HK-2 (cell line): ENCODE measurements around the gene GRIN3B.
A peak's percentile ranks its signal among the peaks of the same experiment; 100 is the strongest.
"Not testable (repeated sequence)": the region's sequence is repeated elsewhere in the genome, so short reads cannot be mapped to it uniquely, and the experiment has no call there.

Experiments used
- DNase-seq: peaks from one replicate; pipeline ENCODE4 v3.0.0-alpha.2; 2018; ENCODE audit not compliant: unreplicated experiment

Gene GRIN3B

DNA sequence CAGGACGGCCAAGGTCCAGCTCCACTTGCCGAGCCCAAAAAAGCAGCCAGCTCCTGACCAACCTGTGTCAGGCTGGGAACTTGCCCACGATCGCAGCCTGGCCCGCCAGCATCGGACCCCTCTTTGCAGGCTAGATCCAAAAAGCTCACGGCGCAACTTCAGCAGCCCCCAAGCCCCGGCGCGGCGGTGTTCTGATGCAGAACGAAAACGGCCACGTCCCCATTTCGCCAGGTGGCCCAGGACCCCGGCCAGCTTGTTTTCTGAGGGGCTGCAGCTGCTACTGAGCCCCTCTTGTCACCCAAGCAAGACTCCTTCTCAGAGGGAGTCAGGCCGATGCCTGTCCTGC, 19.4 kb downstream of the GRIN3B start:
- DNase-seq = no peak

DNA sequence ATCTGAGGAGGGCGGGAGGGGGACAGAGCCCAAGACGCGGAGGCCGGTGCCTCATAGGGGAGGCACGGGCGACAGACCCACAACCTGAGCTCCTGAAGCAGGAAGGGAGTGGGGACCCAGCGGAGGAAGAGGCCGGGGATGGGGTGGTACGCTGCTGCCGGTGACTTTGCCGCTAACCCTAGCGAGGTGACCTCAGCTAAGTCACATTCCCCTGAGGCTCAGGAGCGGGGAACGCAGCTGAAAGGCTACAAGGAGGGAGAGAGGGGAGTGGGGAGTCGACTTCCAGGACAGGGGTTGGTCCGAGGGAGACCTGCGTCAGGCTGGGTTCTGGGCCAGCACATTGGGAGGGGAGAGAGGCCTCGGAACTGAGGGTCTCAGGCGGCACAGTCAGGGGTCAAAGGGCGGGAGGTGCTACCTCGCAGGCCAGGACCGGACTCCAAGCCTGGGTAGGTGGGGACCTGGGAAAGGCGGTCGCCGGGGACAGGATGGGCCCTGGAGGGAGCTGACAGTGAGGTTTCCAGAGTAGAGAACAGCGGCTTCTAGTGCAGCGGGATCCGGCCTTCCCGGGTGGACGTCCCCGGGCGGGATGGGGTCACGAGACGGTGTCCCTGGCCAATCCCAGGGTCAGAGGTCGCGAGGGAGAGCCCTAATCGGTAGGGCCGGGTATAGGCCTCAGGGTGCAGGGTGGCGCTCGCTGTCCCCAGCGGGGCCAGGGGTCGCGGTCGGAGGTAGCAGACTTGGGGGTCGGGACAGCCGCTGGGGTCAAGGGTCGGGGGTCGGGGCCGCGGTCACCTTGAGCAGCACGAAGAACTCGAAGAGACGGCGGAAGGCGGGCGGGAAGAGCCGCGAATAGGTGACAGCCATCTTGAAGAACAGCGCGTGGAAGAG, 20.0 kb downstream of the GRIN3B start:
- DNase-seq = no peak

DNA sequence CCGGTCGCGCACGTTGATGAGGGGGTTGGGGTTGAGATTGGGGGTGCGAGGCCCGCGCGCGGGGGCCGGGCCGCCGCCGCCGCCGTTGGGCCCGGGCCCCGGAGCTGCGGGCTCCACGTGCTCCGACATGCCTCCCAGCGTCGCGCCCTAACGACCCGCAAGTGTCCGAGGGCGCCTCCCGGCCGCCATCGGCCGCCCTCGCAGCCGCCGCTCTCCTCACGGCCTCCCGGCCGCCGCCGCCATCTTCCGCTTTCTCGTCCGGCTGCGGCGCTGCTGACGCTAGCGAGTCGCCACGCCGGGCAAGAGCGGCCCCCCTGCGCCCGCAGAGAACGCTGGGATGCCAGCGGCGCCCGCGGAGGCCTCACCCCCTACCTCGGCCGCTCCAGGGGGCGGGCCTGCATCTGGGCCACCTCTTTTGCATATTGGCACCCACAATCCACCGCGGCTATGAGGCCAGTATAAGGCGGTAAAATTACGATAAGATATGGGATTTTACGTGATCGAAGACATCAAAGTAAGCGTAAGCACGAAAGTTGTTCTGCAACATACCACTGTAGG, 20.7 kb downstream of the GRIN3B start, which contains the start of gene TMEM259:
TSS of gene TMEM259 (minus strand) at position 256 of the 558 bp plus-strand sequence. CDS start at position 129, 127 bp downstream.
- DNase-seq = peak; percentile 96

DNA sequence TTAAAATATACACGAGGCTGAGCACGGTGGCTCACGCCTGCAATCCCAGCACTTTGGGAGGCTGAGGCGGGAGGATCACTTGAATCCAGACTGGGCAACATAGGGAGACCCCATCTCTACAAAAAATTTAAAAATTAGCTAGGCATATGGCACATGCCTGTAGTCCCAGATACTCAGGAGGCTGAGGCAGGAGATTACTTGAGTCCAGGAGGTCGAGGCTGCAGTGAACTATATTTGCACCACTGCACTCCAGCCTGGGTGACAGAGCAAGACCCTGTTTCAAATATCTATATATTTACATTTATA, 23.6 kb downstream of the GRIN3B start:
- not testable (repeated sequence) for DNase-seq

DNA sequence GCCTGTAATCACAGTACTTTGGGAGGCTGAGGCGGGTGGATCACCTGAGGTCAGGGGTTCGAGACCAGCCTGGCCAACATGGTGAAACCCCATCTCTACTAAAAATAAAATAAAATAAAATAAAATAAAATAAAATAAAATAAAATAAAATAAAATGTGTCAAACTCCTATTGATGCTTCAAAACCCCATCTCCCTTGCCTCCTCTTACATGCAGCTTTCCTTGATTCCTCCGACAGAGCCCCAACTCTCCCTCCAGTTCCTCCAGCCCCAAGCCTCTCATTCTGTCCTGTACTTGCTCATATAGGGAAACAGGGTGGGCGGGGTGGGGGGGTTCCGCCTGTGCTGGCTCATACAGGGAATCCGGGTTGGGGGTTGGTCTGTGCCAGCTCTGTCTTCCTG, 24.9 kb downstream of the GRIN3B start:
- not testable (repeated sequence) for DNase-seq

DNA sequence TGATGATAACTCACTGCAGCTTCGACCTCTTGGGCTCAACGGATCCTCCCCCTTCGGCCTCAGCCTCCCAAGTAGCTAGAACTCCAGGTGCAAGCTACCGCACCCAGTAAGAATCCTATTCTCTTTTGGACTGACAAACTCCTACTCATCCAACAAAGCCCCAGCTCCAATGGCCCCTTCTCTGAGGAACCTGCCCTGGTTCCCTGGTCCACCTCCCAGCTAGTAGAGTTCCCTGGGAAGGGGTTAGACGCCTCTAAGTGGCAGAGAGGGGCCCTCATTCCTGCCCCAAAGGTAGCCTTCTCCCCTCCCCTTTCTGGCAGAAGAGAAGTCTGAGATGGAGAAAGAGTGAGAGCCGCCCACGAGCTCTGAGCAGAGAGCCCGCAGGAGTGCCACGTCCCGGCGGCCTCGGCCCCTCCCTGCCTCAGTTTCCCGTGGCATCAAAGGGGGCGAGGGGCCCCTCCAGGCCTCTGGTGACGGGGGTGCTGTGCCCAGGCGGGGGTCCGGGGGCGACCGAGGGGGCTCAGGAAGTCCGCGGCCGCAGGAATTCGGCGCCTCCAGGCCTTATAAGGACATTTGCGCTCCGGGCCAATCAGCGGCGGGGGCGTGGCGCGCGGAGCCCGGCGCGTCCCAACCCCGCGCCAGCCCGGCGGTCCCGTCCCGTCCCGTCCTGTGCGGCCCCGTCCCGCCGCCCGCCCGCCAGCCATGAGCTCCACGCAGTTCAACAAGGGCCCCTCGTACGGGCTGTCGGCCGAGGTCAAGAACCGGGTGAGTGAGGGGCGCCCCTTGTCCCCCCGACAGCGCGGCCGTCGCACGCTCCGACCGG, 26.0 kb downstream of the GRIN3B start, which contains the start of gene CNN2:
TSS of gene CNN2 (plus strand) at position 649 of the 823 bp plus-strand sequence. CDS start at position 703, 54 bp downstream.
- peak; percentile 88 for DNase-seq

DNA sequence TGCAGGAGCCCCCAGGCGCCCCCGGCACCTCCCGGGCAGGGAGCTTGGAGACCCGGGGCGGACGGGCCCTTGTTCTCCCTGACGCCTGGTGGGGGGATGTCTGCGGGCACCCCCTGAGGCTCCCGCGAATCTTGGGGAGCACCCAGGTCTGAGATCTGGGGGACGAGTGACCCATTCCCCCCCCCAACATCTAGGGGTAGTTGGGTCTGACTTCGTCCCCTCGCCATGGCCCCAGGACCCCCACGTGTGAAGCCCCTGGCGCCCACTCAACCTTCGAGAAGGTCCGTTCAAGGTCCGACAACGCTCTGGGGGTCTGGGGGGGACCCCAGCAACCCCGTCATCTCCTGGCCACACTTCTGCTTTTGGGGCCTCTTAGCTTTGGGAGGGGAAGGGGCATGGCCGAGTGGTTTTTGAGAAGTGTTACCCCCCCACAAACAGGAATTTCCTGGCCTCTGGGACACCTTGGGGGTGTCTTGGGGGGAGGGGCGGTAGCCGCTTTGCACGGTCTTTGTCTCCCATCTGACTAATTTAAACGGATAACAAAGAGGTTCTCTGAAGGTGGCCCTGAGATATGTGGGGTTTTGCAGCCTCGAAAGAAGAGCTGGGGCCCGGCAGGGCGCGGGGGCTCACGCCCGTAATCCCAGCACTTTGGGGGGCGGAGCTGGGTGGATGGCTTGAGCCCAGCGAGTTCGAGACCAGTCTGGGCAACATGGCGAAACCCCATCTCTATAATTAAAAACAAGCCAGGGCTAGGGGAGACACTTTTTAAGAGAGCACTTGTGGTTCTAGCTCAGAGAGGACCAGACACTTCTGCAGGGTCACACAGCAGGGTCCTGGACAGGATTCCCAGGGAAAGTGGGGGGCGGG, 26.8 kb downstream of the GRIN3B start:
- peak; percentile 33 for DNase-seq

DNA sequence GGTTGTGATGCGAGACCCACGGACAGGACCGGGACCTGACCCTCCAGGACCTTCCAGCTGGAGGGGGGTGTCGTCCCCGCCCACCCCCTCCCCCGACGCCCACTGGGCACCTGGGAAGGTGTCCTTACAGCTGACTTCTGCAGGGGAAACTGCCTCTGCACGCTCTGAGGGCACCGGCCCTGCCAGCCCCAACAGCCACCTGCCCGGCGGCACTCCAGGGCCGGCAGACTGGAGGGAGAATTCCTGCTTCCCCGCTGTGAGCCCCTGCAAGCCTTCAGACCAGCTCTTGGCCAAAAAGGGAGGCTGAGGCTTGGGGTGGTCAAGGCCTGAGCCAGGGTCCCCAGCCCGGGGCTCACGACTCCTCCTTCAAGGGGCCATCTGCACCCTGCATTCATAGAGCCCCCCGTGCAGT, 27.4 kb downstream of the GRIN3B start:
- peak; percentile 38 for DNase-seq

DNA sequence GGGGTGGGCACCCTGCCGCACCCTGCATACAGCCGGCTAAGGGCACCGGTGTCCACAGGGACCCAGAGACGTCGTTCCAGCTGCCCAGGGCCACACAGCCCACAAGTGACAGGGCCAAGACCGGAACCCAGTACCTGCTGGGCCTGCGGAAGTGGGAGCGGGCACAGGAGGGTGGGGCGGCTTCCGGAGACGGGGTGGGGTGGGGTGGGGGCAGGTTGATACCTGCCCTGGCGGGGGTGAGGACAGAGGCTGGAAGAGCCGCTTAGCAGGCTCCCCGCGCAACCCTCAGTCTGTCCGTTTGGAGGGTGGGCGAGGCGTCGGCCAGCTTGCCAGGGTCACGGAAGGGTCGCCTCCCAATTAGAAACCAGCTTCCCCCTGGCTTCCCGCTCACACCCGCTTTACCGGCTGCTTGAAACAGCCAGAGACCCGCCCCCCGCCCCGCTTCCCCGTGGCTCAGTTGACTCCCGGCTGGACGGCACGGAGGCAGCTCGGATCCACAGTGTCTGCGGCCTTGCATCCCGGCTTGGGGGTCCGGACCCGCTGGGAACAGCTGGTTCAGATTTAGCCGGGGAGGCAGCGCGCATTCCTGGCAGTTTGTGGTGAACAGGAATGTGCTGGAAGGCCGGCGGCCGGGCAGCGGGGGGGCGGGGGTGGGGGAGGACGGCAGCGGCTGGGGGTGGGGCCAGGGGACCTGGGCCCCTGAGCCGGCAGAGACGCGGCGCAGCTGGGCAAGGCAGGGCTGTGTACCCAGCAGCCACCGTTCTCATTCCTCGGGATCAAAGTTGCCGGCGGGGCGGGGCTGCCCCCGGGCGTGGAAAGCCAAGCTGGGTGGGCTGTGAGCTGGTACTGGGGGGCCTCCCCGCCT, 28.1 kb downstream of the GRIN3B start:
- DNase-seq = peak; percentile 88

DNA sequence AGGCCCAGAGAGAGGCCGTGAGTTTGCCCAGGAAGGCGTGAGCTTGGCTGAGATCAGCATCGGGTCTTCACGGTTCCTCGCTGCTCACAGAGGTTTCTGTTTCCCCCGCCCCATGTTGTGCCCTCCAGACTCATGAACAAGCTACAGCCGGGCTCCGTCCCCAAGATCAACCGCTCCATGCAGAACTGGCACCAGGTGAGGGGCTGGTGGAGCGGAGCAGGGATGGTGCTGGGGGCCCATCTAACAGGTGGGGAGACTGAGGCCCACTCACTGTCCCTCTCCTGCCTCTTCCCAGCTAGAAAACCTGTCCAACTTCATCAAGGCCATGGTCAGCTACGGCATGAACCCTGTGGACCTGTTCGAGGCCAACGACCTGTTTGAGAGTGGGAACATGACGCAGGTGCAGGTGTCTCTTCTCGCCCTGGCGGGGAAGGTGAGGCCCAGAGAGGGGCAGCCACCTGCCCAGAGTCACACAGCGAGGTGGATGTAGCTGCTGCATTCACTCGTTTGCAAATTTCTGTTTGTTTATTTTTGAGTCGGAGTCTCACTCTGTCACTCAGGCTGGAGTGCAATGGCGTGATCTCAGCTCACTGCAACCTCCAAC, 32.1 kb downstream of the GRIN3B start:
- DNase-seq = no peak

DNA sequence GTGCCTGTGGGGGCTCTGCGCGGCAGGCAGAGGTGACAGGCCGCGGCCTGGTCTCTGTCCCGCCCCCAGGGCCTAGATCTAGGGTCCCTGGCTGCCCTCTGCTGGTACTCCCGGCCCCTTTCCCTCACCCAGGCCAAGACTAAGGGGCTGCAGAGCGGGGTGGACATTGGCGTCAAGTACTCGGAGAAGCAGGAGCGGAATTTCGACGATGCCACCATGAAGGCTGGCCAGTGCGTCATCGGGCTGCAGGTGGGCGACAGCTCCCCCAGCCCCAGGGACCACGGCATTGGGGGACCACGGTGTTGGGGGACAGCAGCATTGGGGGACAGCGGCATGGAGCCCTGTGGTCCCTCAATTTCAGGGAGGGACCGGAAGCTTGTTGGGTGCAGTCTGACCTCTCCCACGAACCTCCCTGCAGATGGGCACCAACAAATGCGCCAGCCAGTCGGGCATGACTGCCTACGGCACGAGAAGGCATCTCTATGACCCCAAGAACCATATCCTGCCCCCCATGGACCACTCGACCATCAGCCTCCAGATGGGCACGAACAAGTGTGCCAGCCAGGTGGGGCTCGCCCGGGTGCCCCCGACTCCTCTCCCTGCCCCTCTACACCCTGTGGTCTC, 35.9 kb downstream of the GRIN3B start:
- DNase-seq = no peak

DNA sequence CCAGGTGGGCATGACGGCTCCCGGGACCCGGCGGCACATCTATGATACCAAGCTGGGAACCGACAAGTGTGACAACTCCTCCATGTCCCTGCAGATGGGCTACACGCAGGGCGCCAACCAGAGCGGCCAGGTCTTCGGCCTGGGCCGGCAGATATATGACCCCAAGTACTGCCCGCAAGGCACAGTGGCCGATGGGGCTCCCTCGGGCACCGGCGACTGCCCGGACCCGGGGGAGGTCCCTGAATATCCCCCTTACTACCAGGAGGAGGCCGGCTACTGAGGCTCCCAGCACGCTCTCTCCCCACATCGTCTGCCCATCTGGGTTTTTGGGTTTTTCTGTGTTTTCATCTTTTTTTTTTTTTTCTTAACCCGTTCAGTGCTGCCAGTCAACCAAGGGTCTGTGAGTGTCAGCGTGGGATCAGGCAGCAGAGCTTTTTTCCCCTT, 37.4 kb downstream of the GRIN3B start:
- DNase-seq = no peak

DNA sequence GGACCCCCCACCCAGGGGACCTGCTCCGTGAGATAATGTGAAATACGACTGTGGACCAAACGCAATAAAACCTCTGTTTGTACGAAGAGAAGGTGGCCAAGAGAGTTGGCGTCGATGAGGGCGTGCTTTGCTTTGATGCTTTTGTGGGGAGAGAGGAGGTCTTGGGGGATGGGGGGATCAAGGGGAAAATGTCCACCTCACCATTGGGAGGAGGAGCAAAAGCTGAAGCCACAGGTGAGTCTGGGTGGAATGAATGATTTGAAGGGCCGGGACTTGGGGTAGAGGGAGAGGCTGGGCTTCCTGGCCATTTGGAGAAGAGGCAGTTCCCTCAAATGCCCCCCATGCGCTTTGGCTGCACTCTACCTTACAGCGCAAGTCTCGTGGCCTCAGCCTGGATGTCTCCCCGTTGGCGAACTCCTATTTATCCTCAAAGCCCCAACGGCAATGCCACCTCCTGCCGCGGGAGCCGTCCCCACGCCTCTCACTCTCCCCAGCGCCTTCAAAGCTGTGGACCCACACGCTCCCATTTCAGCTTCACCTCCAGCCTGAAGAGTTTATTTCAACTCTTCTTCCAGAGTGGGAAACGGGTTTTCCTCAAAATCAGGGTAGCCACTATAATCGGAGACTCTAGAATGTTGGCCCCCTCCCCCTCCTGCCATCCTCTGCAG, 38.9 kb downstream of the GRIN3B start:
- peak; percentile 44 for DNase-seq

DNA sequence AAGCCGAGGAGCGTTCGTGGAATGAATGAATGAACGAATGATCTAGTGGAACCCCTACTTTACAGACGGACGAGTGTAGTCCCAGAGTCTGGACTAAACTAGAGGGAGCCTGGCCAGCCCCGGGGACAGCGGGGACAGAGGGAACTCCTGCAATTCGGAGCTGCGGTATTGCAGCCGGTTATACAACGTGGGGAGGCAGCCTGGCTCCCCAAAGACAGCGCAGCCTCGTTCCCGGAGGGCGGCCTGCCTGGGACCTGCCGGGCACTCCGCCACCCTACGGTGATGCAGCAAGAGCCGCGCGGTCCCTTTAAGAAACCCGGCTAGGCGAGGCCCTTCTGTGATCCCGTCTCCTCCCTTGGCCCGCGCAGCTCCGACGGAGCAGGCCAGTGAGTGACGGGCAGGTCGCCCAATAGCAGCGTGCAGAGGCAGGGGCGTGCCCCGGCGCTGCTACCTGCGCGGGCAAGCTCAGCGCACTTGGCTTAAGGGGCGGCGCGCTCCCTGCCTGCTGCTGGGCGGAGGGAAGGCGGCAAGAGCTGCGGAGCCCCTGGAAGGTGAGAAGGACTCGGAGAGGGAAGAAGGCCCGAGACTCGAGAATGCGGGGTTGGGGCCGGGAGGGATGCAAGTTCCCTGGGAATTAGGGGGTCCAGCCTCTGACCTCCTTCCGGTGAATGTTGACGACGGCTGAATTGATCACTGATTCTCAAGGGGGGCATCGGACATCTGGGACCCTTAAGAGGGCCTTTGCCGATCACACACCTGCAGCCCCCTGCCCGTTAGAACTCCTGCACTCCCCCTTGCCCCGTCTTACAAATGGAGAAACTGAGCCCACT, 39.6 kb downstream of the GRIN3B start, which contains the start of gene ABCA7:
TSS of gene ABCA7 (plus strand) at position 462 of the 830 bp plus-strand sequence. CDS start 1,255 bp downstream, outside the sequence.
- peak; percentile 99 for DNase-seq

DNA sequence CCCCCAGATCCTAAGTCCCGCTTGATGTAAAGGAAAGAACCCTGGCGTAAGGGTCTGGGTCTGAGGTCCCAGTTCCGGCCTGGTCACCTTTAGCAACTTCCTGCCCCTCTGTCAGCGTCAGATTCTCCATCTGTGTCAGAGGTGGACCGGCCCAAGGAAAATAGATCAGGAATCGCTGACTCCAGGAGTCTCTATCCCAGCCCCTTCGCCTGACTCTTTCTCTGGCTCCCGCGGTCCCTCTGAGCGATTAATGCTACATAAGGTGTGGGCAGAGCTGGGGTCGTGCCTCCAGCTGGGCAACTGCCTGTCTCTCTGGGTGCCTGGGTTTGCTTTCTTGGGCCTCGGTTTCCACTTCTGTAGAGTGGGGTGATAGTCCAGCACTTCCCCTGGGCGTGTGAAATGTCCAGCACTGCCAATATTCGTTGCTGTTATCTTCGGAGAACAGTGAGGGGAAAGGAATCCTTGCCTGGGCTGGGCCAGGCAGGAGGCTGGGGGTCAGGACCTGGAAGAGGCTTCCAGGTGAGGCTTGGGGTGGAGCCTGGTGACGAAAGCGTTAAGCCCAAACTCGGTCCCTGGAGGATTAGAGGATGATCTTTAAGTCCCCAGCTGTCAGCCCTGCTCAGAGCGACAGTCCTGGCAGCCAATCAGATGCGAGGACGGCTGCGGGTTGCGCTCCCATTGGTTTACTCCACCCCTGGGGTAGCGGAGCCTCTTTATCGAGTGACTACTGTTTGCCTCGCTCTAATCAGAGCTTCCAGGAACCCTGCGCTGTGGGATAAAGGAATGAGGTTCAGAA, 40.5 kb downstream of the GRIN3B start:
- peak; percentile 92 for DNase-seq

DNA sequence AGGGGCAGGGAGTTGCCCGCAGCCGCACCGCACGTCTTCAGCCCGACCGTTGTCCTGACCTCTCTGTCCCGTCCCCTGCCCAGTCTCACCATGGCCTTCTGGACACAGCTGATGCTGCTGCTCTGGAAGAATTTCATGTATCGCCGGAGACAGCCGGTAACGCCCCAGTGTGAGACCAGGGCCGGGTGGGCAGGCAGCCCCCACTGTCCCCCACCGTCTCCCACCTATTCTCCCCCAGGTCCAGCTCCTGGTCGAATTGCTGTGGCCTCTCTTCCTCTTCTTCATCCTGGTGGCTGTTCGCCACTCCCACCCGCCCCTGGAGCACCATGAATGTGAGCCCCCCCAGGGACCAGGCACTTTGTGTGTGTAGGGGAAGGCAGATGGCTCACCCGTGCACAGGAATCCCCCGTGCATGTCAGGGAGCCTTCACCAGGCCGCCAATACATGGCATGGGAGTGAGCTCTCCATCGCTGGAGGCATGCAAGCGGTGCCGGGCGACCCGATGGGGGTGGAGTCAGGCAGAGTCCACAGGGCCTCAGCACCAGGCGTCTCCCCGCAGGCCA, 41.1 kb downstream of the GRIN3B start:
- DNase-seq = no peak
